Measurements from ENCODE around the gene CSNK1A1.
A peak's percentile ranks its signal among the peaks of the same experiment; 100 is the strongest.

- TF ChIP-seq JUND (IDR thresholded peaks at IDR 0.05), result peak; percentile 59; the same call in 1 of the 2 replicates
- no peak for TF ChIP-seq GABPA (IDR thresholded peaks at IDR 0.05; ENCODE audit: low read depth)
- no peak for TF ChIP-seq MXI1 (IDR thresholded peaks at IDR 0.05; ENCODE audit: low read depth, low read length)
- no peak; the same call in 1 of the 2 replicates for TF ChIP-seq CTCF (IDR thresholded peaks at IDR 0.05)
- TF ChIP-seq FOXJ3 (CRISPR knock-in tag; IDR thresholded peaks at IDR 0.05), result no peak
- TF ChIP-seq TEAD4 (IDR thresholded peaks at IDR 0.05; ENCODE audit: borderline replicate concordance, insufficient read depth), result no peak
- no peak for TF ChIP-seq USF2 (IDR thresholded peaks at IDR 0.05; ENCODE audit: borderline replicate concordance, low read depth, low read length)
- no peak for TF ChIP-seq EP300 (IDR thresholded peaks at IDR 0.05; ENCODE audit: borderline replicate concordance in 1 of 2, low read depth in 1 of 2, low read length in 1 of 2)
- TF ChIP-seq MAX (IDR thresholded peaks at IDR 0.05; ENCODE audit: low read depth), result peak; percentile 93
- TF ChIP-seq POLR2AphosphoS5 (IDR thresholded peaks at IDR 0.05; ENCODE audit: low read depth, low read length), result peak; percentile 45; the same call in 1 of the 2 replicates
These were observed 98.3 kb downstream of the CSNK1A1 start for GRCh38 chr5:149452665-149453617.

All from SK-N-SH (cell line).